KOPT-K1 (cell line): ENCODE results near the gene RBM46.

ENCODE experiments used
- H3K27ac ChIP-seq: fragments of 200-600 bp; sonication (generic); 2 replicates; pipeline ENCODE4 v1.5.1; 2016; ENCODE audit warnings: antibody characterized with exemption, mild to moderate bottlenecking, low read depth, low read length; ENCODE audit not compliant: poor library complexity, severe bottlenecking
- H3K36me3 ChIP-seq: fragments of 200-600 bp; sonication (generic); 2 replicates; pipeline ENCODE4 v1.5.1; 2017; ENCODE audit warnings: antibody characterized with exemption, mild to moderate bottlenecking, low read length, moderate library complexity; ENCODE audit not compliant: insufficient read depth
- H3K9me3 ChIP-seq: fragments of 200-600 bp; sonication (generic); 2 replicates; pipeline ENCODE4 v1.5.1; 2017; ENCODE audit warnings: antibody characterized with exemption, low read length, mild to moderate bottlenecking; ENCODE audit not compliant: insufficient read depth, poor library complexity, severe bottlenecking

Gene RBM46

GRCh38 chr4:154877110-154877760 is 96.2 kb downstream of the RBM46 start:
- H3K9me3 ChIP-seq = peaks cover 12% of the 10 kb centered on the region

More at GRCh38 chr4:154877110-154877760, 96.2 kb downstream of the RBM46 start:
- Histone ChIP-seq H3K36me3 (no peaks in the 10 kb centered on the region), H3K27ac (no peak overlapping the region)
